ENCODE results near the gene ZBTB20. TPM values are rescaled to one million over a fixed set of nuclear protein-coding genes. Genes with fewer than 3 reads are reported as not detected.

Gene ZBTB20
- polyA plus RNA-seq, 1 donor from 2014 or later = 4.8 TPM

GRCh38 chr3:115190747-115191146 is 43.7 kb upstream of the ZBTB20 start:
- Histone ChIP-seq H4K20me1 (ENCODE audit: insufficient read depth) (no peaks in the 10 kb centered on the region), H3K79me2 (replicated peaks; ENCODE audit: insufficient read depth, low read length) (no peaks in the 10 kb centered on the region), H3K9me3 (ENCODE audit: low read length) (peaks cover 3% of the 10 kb centered on the region), H3K4me3 (ENCODE audit: low read length) (no peak overlapping the region), H3K36me3 (ENCODE audit: insufficient read depth, low read length) (no peaks in the 10 kb centered on the region), H3F3A (ENCODE audit: insufficient read depth, low read length, poor library complexity, severe bottlenecking) (no peaks in the 10 kb centered on the region), H3K9me2 (ENCODE audit: insufficient read depth, low read length) (no peaks in the 10 kb centered on the region), H3K9ac (ENCODE audit: low read length) (no peak overlapping the region), H3K27me3 (ENCODE audit: insufficient read depth, low read depth, low read length) (no peaks in the 10 kb centered on the region), H2AFZ (ENCODE audit: low read depth, low read length) (no peak overlapping the region), H3K27ac (ENCODE audit: low read length) (no peak overlapping the region), H3K4me2 (ENCODE audit: low read length) (no peak overlapping the region)
- TF ChIP-seq MXI1 (conservative IDR thresholded peaks at IDR 0.05; ENCODE audit: poor library complexity, severe bottlenecking) (no peak), REST (IDR thresholded peaks at IDR 0.05; ENCODE audit: borderline replicate concordance) (no peak), EZH2 (IDR thresholded peaks at IDR 0.05; ENCODE audit: borderline replicate concordance, insufficient read depth, low read length, poor library complexity, severe bottlenecking) (no peak), TAF1 (IDR thresholded peaks at IDR 0.05; ENCODE audit: low read depth) (no peak), SMC3 (conservative IDR thresholded peaks at IDR 0.05; ENCODE audit: poor library complexity) (no peak), CTCF (IDR thresholded peaks at IDR 0.05; ENCODE audit: poor library complexity, severe bottlenecking) (no peak), EP300 (conservative IDR thresholded peaks at IDR 0.05; ENCODE audit: poor library complexity, severe bottlenecking) (no peak), POLR2AphosphoS5 (IDR thresholded peaks at IDR 0.05) (no peak), RAD21 (conservative IDR thresholded peaks at IDR 0.05) (no peak)

- Histone ChIP-seq H3K9me3 (ENCODE audit: low read length) (peaks cover 3% of the 10 kb centered on the region), H3K4me3 (ENCODE audit: low read length) (no peak overlapping the region), H4K20me1 (ENCODE audit: insufficient read depth) (no peaks in the 10 kb centered on the region), H3K9me2 (ENCODE audit: insufficient read depth, low read length) (no peaks in the 10 kb centered on the region), H3K9ac (ENCODE audit: low read length) (no peak overlapping the region), H3K79me2 (replicated peaks; ENCODE audit: insufficient read depth, low read length) (no peaks in the 10 kb centered on the region), H3F3A (ENCODE audit: insufficient read depth, low read length, poor library complexity, severe bottlenecking) (no peaks in the 10 kb centered on the region), H3K27ac (ENCODE audit: low read length) (no peak overlapping the region), H3K4me2 (ENCODE audit: low read length) (no peak overlapping the region), H2AFZ (ENCODE audit: low read depth, low read length) (no peak overlapping the region), H3K36me3 (ENCODE audit: insufficient read depth, low read length) (no peaks in the 10 kb centered on the region), H3K27me3 (ENCODE audit: insufficient read depth, low read depth, low read length) (no peaks in the 10 kb centered on the region)
- TF ChIP-seq POLR2AphosphoS5 (IDR thresholded peaks at IDR 0.05) (no peak), REST (IDR thresholded peaks at IDR 0.05; ENCODE audit: borderline replicate concordance) (no peak), RAD21 (conservative IDR thresholded peaks at IDR 0.05) (no peak), EZH2 (IDR thresholded peaks at IDR 0.05; ENCODE audit: borderline replicate concordance, insufficient read depth, low read length, poor library complexity, severe bottlenecking) (no peak), CTCF (IDR thresholded peaks at IDR 0.05; ENCODE audit: poor library complexity, severe bottlenecking) (no peak), MXI1 (conservative IDR thresholded peaks at IDR 0.05; ENCODE audit: poor library complexity, severe bottlenecking) (no peak), EP300 (conservative IDR thresholded peaks at IDR 0.05; ENCODE audit: poor library complexity, severe bottlenecking) (no peak), SMC3 (conservative IDR thresholded peaks at IDR 0.05; ENCODE audit: poor library complexity) (no peak), TAF1 (IDR thresholded peaks at IDR 0.05; ENCODE audit: low read depth) (no peak)
Measured at GRCh38 chr3:115187149-115187757, 40.2 kb upstream of the ZBTB20 start.

Measured in neural cell (in vitro differentiated cells).